NCI-H2171 treated with DMSO at 0.1 percent for 48 hours (cell line): ENCODE data around the gene SEC16B.
"Not testable (repeated sequence)": the region's sequence is repeated elsewhere in the genome, so short reads cannot be mapped to it uniquely, and the experiment has no call there.

Experiments
- DNase-seq: peaks from one replicate; lab custom pipeline; 2025; lab: John Stamatoyannopoulos, UW

The SEC16B gene

GRCh38 chr1:177969825-177970371 lies at the start of gene SEC16B:
Gene SEC16B (minus strand): TSS chr1:177970058. CDS start chr1:177967981, 2,077 bp downstream.
- no peak for DNase-seq

DNA sequence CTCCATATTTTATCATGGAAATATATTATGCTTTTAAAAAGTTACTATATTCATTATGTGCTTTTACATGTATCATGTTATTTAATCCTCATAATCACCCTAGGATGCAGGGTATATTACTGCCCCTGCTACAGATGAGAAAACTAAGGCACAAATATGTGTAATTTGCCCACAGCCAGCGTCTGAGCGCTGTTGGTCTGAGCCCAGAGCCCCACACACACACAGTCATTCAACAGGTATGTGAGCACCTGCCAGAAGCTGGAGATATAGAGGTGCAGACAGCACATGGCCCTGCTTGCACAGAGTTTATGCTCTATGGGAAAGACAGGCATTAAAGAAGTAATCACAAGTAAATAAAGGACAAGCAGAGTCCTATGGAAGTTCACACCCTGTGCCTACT lies 49.8 kb upstream of the SEC16B start:
- DNase-seq = no peak

DNA sequence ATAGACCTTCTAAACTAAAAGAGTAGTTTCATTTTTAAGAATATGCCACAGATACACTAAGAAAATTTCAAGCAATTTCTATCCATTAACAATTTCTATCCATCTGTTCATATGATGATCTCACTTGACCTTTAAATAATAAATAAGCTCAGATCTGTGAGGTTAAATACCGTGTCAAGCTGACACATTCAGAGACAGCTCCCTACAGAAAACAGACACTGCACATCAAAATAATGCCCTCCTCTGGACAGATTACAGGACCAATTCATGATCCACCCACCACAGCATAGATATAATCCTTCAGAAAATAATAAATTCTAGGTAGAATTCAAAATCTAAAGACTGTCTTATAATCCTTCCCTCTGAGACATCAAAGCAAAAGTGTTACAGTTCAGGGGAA lies 49.4 kb upstream of the SEC16B start:
- no peak for DNase-seq

DNA sequence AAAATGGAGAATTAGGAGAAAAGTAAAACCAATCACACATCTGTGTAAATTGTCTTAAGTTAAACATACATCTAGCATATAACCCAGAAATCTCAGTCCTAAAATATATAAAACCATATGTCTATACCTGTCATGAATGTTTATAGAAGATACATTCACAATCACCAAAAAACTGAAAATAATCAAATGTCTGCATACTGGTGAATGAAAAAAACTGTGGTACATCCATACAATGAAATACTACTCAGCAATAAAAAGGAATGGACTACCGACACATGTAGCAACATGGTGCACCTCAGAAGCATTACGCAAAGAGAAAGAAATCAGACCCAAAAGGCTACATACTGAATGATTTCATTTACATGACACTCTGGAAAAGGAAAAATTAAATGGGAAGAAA lies 47.7 kb upstream of the SEC16B start:
- DNase-seq = no peak

DNA sequence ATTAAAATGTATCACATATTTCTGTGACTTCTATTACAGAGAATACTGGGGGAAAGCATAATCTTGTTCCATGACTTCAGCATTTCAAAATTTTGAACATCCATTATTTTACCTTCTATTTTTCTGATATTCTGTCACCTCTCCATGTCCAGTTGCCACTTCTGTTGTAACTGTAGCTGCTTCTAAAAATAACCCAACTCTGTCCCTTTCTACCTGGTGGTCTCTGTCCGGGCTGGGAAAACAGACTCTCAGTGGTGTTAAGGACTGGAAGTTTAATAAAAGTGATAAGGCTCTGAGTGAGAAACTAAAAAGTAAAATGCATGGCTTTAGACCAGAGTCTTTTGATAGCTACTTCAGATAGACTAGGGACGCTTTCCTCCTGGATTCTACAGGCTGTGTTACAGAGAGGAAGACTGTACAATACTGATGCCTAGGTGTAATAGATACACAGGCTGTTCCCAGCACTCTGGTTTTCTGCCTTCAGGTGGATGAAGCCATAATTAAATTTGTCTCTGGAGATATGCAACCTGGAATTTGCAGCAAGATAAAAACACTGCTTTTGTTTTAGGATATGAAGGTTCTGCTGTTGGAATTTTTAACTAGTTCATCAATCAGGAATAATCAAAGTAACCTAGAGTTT lies 42.1 kb upstream of the SEC16B start:
- no peak for DNase-seq

- DNase-seq = no peak
Measured at GRCh38 chr1:178011465-178011828, 41.6 kb upstream of the SEC16B start.

- DNase-seq = no peak
Measured at GRCh38 chr1:178010674-178011464, 41.0 kb upstream of the SEC16B start.

GRCh38 chr1:178006043-178006442 lies 36.2 kb upstream of the SEC16B start:
- no peak for DNase-seq

- no peak for DNase-seq
Measured at GRCh38 chr1:178005450-178005849, 35.6 kb upstream of the SEC16B start.

- no peak for DNase-seq
Measured at GRCh38 chr1:178004926-178005391, 35.1 kb upstream of the SEC16B start.

DNA sequence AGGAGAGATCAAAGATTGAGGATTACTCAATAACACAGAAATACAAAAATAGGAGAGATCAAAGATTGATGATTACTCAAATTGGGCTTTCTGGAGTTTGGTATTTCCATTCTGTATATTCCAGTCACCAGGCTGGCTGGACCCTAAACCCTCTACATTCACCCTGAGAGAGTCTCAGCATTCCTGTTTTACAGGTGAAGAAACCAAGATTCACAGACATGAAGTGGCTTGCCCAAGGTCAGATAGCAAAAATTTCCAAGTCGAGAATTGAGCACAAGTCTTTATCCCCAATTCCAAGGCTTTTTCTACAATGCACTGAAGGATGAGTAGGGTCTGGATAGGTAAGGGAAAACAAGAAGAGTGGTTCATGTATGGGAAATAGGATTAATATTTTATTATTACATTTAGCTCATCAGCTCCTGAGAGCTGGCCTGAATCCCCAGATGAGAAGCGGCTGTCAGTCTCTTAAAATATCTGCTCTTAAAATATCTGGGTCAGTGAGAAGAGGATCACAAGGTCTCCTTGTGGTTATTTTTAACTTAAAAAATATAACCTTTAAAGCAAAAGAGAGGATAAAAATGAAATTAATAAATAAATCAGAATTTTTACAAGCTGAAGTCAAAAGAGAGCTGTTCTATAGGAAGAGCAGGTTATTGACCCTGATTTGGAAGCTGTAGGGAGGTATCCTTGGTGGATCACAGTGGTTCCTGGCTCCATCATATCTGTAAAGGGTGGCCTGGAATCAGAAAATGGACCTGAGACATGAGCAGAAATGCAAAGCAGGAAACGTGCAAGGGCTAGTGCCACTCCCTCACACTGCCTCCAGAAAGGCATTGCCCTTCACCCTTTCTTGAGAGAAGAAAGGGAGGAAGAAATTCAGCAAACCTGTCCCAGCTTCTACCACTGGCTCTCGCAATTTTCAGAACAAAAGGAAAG lies 29.1 kb upstream of the SEC16B start:
- DNase-seq = no peak

DNA sequence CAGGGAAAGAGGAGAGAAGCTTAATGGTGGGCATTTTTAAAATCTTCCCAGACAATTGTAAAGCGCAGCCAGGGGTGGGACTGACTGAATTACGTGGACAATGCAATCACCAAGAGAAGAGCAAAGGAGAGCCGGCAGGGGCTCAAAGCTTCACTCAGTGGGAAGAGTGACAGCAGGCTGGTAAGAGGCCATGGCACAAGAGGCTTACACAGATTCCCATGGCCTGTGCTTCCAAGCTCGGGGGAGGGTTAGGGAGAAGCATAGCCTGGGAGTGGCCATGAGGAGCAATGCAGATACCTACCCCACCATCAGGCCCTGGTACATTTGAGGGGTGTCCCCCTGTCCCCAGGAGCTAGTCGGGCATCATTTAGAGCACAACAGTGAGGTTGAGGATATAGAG lies 27.1 kb upstream of the SEC16B start:
- DNase-seq = no peak

GRCh38 chr1:177995369-177995768 lies 25.5 kb upstream of the SEC16B start:
- DNase-seq = no peak

DNA sequence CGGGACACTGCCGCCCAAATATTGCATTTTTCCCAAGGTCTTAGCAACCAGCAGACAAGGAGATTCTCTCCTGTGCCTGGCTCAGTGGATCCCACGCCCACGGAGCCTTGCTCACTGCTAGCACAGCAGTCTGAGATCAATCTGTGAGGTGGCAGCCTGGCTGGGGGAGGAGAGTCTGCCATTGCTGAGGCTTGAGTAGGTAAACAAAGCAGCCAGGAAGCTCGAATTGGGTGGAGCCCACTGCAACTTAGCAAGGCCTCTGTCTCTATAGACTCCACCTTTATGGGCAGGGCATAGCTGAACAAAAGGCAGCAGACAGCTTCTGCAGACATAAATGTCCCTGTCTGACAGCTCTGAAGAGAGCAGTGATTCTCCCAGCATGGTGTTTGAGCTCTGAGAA lies 16.4 kb upstream of the SEC16B start:
- not testable (repeated sequence) for DNase-seq

DNA sequence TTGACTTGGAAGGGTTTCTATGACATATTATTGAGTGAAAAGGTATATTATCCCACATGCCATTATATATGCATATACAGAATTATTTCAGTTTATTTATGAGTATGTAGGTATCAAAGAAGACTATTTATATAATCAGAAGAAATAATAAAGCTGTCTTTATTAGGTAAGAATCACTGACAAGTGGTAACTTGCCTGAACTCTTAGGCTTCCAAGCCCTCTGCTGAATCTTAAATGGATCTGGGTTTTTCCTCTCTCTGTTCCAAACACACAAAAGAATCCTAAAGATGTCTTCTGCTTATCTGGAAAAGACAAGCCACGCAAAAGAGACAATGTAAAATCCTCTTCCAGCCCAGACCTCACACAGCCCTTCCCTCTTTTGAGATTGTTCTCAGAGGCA lies 14.9 kb upstream of the SEC16B start:
- DNase-seq = no peak

GRCh38 chr1:177984136-177984525 lies 14.3 kb upstream of the SEC16B start:
- peak; percentile 82 for DNase-seq

- DNase-seq = peak; percentile 59
Measured at GRCh38 chr1:177983482-177984135, 13.8 kb upstream of the SEC16B start.

DNA sequence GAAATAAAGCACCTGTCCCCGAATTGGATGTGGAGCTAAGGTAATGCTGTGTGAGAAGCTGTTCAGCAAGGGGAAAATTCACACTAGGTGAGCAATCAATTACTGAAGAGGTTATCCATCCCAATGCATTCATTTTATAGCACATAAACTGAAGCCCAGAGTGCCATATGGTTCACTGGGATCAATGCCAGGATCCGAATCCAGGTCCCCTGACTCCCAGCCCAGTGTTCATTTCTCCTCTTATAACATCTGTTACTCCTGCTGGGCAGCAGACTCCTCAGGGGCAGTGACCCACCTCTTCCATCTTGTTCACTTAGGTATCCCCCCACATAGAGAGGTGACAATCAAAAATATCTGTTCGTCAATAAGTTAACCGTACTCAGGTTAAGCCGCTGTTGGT lies 13.2 kb upstream of the SEC16B start:
- DNase-seq = peak; percentile 79

- DNase-seq = no peak
Measured at GRCh38 chr1:177981200-177981599, 11.3 kb upstream of the SEC16B start.

- no peak for DNase-seq
Measured at GRCh38 chr1:177979272-177979671, 9.4 kb upstream of the SEC16B start.

DNA sequence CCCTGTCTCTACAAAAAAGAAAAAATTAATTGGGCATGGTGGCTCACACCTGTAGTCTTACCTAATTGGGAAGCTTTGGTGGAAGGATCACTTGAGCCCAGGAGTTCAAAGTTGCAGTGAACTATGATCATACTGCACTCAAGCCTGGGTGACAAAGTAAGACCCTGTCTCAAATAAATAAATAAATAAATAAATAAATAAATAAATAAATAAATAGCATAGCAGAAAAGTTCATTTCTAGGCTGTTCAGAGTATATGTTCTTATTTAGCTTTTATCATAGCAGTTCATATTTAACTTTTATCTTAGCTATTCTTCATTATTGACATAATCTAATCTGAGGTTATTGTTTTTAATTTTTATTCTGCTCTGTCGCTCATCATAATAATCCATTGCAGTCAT lies 8.7 kb upstream of the SEC16B start:
- DNase-seq = no peak

DNA sequence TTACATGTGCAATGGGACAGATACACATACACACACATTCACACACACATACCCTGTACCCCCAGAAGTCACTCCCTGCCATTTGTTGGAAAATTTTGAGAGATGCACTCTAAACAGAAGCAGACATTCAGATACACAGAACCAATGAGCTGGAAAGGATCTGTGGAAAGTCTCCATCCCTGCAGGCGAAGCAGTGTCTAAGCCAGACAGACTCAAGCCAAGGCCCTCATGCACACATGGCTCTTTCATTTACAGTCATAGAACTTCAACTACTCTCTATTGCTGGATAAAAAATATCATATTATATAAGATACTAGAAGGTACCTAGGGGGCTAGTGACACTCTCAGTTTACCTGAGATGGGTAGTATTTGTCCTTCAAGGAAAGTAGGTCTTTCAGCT lies 7.3 kb upstream of the SEC16B start:
- DNase-seq = no peak
